Neural crest cell (in vitro differentiated cells): ENCODE results near the gene CYGB. TPM values are rescaled to one million over a fixed set of nuclear protein-coding genes. Genes with fewer than 3 reads are reported as not detected.

Experiments
- DNase-seq: peaks from one replicate; pipeline ENCODE4 v3.0.0; 2021; ENCODE audit warnings: low read depth, mixed read lengths, low spot score
- H3K27ac Mint-ChIP-seq: one replicate; pipeline ENCODE4 v1.8.0; 2021; ENCODE audit warnings: mild to moderate bottlenecking, mixed read lengths; ENCODE audit not compliant: unreplicated experiment
- H3K27me3 Mint-ChIP-seq: 2 replicates; pipeline ENCODE4 v1.8.0; 2021; ENCODE audit warnings: low read depth, mild to moderate bottlenecking, mixed read lengths
- H3K36me3 Mint-ChIP-seq: 2 replicates; pipeline ENCODE4 v1.8.0; 2021; ENCODE audit warnings: low read depth, mild to moderate bottlenecking, mixed read lengths
- H3K4me1 Mint-ChIP-seq: 2 replicates; pipeline ENCODE4 v1.8.0; 2021; ENCODE audit warnings: mixed read lengths
- H3K4me3 Mint-ChIP-seq: one replicate; pipeline ENCODE4 v1.8.0; 2021; ENCODE audit warnings: mild to moderate bottlenecking, mixed read lengths
- H3K9me3 Mint-ChIP-seq: 2 replicates; pipeline ENCODE4 v1.8.0; 2021; ENCODE audit warnings: mixed read lengths
- total RNA-seq: library from RNA; stranded (reverse); gene quantifications from 2 replicates; pipeline ENCODE4 v1.2.1, GENCODE V29; 2021
- TF ChIP-seq, protein P1 (sequence below): fragments of 200-600 bp; sonication (generic); conservative IDR thresholded peaks from 2 replicates; pipeline ENCODE4 v1.5.0; 2021; ENCODE audit warnings: antibody characterized with exemption, mild to moderate bottlenecking

CYGB gene
- total RNA-seq, 1 donor from 2014 or later = 8.7 TPM

- Mint-ChIP-seq H3K4me3 (peak overlapping the region; percentile 27), H3K27me3 (peaks cover 12% of the 10 kb centered on the region), H3K4me1 (peaks cover 46% of the 10 kb centered on the region), H3K9me3 (no peaks in the 10 kb centered on the region), H3K36me3 (no peaks in the 10 kb centered on the region), H3K27ac (no peak overlapping the region)
- TF ChIP-seq, protein P1, sequence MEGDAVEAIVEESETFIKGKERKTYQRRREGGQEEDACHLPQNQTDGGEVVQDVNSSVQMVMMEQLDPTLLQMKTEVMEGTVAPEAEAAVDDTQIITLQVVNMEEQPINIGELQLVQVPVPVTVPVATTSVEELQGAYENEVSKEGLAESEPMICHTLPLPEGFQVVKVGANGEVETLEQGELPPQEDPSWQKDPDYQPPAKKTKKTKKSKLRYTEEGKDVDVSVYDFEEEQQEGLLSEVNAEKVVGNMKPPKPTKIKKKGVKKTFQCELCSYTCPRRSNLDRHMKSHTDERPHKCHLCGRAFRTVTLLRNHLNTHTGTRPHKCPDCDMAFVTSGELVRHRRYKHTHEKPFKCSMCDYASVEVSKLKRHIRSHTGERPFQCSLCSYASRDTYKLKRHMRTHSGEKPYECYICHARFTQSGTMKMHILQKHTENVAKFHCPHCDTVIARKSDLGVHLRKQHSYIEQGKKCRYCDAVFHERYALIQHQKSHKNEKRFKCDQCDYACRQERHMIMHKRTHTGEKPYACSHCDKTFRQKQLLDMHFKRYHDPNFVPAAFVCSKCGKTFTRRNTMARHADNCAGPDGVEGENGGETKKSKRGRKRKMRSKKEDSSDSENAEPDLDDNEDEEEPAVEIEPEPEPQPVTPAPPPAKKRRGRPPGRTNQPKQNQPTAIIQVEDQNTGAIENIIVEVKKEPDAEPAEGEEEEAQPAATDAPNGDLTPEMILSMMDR = no peak
- DNase-seq = no peak
Observed at GRCh38 chr17:76577876-76578275, 40.4 kb upstream of the CYGB start.

- TF ChIP-seq, protein P1 = no peak
Observed at GRCh38 chr17:76576189-76576588, 38.7 kb upstream of the CYGB start.

GRCh38 chr17:76575570-76575969 lies 38.1 kb upstream of the CYGB start:
- H3K4me1 Mint-ChIP-seq = peaks cover 44% of the 10 kb centered on the region
- TF ChIP-seq, protein P1 = no peak
- no peaks in the 10 kb centered on the region for H3K9me3 Mint-ChIP-seq
- no peaks in the 10 kb centered on the region for H3K27me3 Mint-ChIP-seq
- peak; percentile 42 for DNase-seq
- no peaks in the 10 kb centered on the region for H3K36me3 Mint-ChIP-seq
- H3K4me3 Mint-ChIP-seq = peak overlapping the region; percentile 74
- H3K27ac Mint-ChIP-seq = peak overlapping the region; percentile 95

More at GRCh38 chr17:76576189-76576588, 38.7 kb upstream of the CYGB start:
- Mint-ChIP-seq H3K27ac (peak overlapping the region; percentile 95), H3K27me3 (peaks cover 5% of the 10 kb centered on the region), H3K4me1 (peaks cover 41% of the 10 kb centered on the region), H3K9me3 (no peaks in the 10 kb centered on the region), H3K4me3 (no peak overlapping the region), H3K36me3 (no peaks in the 10 kb centered on the region)
- no peak for DNase-seq

DNA sequence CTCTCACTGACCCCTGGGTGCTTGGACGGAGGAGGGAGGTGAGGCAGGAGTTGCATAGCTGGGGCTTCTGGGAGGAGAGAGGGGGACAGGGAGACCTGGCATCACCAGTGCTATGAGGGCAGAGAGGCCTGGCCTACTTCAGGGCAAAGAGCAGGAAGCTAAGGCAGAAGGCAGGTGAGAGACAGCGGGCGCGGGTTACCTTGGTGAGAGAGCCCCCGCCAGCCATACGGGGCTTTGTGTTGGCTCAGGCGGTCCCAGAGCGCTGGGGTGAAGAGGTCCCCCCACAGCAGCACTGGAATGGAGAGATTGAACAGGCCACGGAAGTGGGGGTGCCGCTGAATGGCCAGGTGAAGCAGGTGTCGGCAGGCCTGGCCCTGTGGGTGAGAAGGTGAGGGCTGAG lies 36.7 kb upstream of the CYGB start:
- H3K27me3 Mint-ChIP-seq = peaks cover 2% of the 10 kb centered on the region
- peaks cover 46% of the 10 kb centered on the region for H3K4me1 Mint-ChIP-seq
- DNase-seq = no peak
- H3K36me3 Mint-ChIP-seq = no peaks in the 10 kb centered on the region
- H3K9me3 Mint-ChIP-seq = no peaks in the 10 kb centered on the region
- H3K27ac Mint-ChIP-seq = no peak overlapping the region
- TF ChIP-seq, protein P1 = no peak
- H3K4me3 Mint-ChIP-seq = no peak overlapping the region

DNA sequence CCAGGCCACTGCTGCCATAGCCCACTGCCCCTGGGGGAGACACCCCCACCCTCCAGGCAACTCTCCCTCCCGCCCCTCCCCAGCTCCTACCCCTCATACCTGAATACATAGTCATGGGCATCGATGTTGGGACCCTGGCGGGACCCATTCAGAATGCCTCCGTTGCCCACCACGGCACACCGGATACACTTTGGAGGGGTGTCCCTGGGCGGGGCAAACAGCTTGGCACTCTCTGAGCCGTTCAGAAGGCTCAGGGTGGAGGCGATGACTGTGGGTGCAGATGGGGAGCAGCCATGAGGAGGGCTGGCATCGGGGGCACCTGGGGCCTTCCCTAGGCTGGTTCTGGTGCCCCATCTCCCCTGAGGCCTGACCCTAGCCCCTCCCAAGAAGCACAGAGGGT lies 35.6 kb upstream of the CYGB start:
- TF ChIP-seq, protein P1 = no peak
- H3K9me3 Mint-ChIP-seq = no peaks in the 10 kb centered on the region
- H3K4me1 Mint-ChIP-seq = peaks cover 37% of the 10 kb centered on the region

More for the DNA sequence above, 35.6 kb upstream of the CYGB start:
- no peaks in the 10 kb centered on the region for H3K36me3 Mint-ChIP-seq
- H3K27me3 Mint-ChIP-seq = peaks cover 2% of the 10 kb centered on the region
- DNase-seq = no peak
- no peak overlapping the region for H3K27ac Mint-ChIP-seq
- no peak overlapping the region for H3K4me3 Mint-ChIP-seq
